ENCODE data around the gene ADAM29.
"Not testable (repeated sequence)": the region's sequence is repeated elsewhere in the genome, so short reads cannot be mapped to it uniquely, and the experiment has no call there.

ADAM29 gene

DNA sequence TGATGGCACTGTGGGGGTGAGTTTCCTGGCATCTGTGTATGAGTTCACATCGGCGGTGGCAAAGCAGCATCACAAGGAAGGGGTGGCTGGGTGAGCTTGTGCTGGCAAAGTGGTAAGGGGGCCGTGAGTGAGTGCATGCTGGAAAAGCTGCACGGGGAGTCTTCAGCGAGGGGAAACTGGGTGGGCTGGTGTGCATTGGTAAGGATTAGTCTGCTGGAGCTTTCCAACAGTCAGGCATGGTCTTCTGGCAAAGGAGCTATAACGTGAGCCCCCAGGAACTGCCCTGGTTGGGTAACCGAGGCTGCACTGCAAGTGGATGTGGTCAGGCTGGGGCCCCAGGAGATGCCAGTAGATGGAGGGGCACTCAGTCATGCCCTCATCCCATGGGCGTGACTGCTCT is 30.7 kb downstream of the ADAM29 start:
- no peak for DNase-seq (ENCODE audit: low read depth)

DNA sequence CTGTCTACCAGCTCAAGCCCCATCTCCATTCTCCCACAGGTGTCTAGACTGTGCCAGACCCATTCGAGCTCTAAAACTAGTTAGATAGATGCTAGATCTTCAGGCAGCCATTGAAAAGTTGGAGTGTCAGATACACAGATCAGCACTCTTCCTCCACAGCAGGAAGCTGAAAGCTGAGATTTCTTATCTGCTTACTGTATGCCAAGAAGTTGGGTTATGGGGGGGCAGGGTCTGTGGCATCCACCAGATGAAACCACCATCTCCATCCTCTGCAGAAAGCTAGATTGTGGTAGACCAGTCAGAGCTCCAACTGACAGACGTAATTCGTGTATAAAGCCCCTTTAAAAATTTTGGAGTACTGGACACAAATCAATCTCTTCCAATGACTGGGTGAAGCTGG is 54.8 kb downstream of the ADAM29 start:
- no peak for DNase-seq (ENCODE audit: low read depth)

DNA sequence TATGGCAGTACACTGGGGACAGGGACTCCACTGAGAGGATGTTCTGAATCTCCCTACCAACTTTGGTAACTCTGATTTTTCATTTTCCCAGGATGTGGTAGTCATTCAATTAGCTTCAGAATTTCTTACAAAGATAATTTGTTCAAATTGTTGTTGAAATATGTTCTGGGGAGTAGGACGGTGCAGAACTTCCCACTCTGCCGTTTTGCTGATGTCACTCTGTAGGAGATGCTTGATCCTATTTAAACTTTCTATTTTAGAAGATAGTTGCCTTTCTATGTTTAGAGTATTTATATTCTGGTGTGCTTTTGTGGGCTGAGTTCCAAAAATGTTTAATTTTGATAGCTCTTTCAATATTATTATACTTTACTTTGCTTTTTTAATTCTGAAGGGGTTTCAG is 55.2 kb downstream of the ADAM29 start:
- DNase-seq (ENCODE audit: low read depth), result no peak

DNA sequence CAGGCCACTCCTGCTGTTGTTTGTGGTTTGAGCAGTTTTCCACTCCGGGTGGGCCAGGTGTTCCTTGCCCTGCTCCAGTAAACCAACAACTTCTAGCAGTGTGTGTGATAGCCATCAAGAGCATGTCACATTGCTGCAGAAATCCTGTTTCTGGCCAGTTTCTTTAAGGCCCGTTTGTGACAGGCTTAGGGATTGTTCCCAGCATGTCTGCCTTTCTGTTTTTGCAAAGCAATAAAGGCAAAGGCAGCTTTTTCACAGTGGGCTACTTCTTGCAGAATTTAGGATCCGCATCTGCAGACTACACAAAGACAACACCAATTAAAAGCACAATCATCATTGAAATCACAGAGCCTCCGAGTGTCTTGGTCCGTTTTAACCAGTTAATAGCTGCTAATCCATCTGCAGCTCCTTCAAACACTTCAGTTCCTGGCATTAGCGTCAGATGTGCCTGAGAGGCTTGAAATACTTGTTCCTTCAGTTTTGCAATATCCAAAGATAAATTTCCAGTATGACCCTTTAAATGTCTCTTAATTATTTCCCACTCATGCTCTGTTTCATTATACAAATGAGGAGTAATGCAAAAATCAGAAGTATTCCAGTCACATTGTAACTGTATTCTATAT is 65.1 kb downstream of the ADAM29 start:
- DNase-seq (ENCODE audit: low read depth), result no peak

DNA sequence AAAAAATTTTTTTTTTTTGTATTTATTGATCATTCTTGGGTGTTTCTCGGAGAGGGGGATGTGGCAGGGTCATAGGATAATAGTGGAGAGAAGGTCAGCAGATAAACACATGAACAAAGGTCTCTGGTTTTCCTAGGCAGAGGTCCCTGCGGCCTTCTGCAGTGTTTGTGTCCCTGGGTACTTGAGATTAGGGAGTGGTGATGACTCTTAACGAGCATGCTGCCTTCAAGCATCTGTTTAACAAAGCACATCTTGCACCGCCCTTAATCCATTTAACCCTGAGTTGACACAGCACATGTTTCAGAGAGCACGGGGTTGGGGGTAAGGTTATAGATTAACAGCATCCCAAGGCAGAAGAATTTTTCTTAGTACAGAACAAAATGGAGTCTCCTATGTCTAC is 65.7 kb downstream of the ADAM29 start:
- not testable (repeated sequence) for DNase-seq (ENCODE audit: low read depth)

DNA sequence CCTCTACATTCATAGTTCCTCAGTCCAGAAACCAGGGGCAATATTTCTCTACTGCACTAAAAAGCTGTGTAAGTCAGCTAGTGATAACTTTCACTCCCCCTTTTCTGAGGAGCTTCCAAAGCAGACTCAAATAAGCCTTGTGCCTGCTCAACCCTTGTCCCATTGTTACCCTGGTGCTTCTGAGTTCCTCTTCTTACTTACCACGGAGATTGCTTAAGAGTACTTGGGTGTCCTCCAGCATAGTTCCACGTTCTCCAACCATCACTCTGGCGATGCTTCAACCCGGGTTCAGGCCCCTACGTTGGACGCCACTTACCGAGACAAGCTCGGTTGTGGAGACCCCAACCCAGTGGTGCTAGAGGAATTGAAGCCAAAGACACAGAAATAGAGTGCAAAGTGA is 71.6 kb downstream of the ADAM29 start:
- no peak for DNase-seq (ENCODE audit: low read depth)

DNA sequence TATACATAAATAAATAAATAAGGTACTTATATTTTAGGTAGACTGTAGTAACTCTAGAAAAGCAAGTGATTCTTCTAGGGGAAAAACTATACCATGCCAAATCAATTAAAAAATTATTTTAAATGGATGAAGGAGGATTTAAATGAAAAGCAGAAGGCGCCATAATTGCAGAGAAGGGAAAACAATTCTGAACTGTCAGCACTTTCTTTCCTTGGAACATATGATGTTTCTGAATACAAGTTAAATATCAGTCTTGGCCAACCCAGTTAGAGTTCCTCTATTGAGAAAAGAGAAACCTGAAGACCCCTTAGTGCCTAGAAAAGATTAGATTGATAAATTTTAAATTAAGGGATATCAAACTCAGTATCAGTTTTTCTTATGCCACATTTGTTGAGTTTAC is 75.8 kb downstream of the ADAM29 start:
- DNase-seq (ENCODE audit: low read depth), result no peak

DNA sequence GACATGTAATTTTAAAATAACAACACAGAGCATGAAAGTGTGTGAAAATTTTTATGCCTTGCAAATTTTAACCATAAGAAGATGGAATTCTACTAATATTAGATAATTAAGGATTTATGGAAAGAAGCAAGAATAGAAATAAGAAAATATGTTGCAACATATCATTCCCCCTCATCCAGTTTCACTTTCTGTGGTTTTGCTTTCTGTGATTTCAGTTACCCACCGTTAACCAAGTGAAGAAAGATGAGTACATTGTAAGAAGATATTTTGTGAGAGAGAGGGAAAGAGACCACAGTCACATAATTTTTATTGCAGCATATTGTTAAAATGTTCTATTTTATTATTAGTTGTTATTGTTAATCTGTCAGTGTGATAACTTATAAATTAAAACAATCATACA is 77.9 kb downstream of the ADAM29 start:
- no peak for DNase-seq (ENCODE audit: low read depth)

DNA sequence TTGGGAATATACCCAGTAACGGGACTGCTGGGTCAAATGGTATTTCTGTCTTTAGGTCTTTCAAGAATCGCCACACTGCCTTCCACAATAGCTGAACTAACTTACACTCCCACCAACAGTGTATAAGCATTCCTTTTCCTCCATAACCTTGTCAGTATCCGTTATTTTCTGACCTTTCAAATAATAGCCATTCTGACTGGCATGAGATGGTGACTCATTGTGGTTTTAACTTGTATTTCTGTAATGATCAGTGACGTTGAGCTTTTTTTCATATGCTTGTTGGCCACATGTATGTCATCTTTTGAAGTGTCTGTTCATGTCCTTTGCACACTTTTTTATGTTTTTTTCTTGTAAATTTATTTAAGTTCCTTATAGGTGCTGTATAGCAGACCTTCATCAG is 81.2 kb downstream of the ADAM29 start:
- DNase-seq (ENCODE audit: low read depth), result no peak

DNA sequence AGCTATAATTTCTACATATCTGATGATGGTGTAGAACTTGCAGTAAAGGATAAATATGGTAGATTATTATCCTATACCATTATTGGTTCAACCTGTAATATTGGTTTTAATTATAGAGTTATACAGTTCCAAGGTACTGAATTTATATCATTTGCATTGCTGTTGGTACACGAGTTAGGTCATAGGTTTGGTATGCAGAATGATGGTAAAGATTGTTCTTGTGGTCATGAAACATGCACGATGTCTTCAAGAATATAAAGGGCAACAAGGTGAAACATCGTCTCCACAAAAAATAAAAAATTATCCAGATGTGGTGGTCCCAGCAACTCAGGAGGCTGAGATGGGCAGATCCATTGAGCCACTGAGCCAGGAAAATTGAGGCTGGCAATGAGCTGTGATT is 99.6 kb downstream of the ADAM29 start:
- DNase-seq (ENCODE audit: low read depth), result no peak

DNA sequence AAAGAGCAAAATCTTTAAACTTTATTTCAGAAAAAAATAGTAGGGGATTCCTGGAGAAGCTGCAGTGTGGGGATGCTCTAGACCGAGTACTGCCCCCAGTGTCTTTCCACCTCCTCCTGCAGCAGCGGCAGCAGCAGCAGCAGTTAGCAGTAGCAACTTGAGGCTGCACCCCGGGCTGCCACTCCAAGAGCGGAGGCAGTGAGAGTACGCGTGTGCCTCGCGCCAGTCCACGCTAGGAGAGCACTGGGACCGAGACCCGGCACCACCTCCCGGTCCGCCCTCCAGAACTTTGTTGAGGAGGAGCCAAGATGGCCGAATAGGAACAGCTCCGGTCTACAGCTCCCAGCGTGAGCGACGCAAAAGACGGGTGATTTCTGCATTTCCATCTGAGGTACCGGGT is 101.3 kb downstream of the ADAM29 start:
- not testable (repeated sequence) for DNase-seq (ENCODE audit: low read depth)
